GM12878 (cell line): ENCODE data around the gene GLA. TPM values are rescaled to one million over a fixed set of nuclear protein-coding genes. Genes with fewer than 3 reads are reported as not detected.

ENCODE experiments used
- ATAC-seq: fragments of 200-7000 bp; cut with Tn5 transposase; 3 replicates; pipeline ENCODE4 v1.9.1; 2020; ENCODE audit warnings: mild to moderate bottlenecking, moderate library complexity
- BruUV-seq: library from RNA; stranded (reverse); fragments of 400-500 nt; replicated peaks from 2 replicates; lab custom pipeline; 2021; lab: Mats Ljungman, UMichigan
- CTCF ChIA-PET: fragments of 300-600 bp; sonication (Branson Sonifier 250); formaldehyde crosslinking; extraction: SDS; loops from one replicate; lab custom pipeline; 2021; ENCODE audit warnings: inconsistent platforms; lab: Yijun Ruan, JAX
- POLR2A ChIA-PET: fragments of 350-600 bp; formaldehyde crosslinking; extraction: SDS; loops from one replicate; lab custom pipeline; 2021; ENCODE audit warnings: inconsistent platforms; lab: Charles Lee
- RAD21 ChIA-PET: fragments of 300-600 bp; sonication (Branson Sonifier 250); formaldehyde crosslinking; loops from one replicate; lab custom pipeline; 2023; ENCODE audit warnings: antibody characterized with exemption; ENCODE audit not compliant: unreplicated experiment; lab: Charles Lee
- SMC1A ChIA-PET: fragments of 300-600 bp; sonication (Branson Sonifier 250); formaldehyde crosslinking; loops from one replicate; lab custom pipeline; 2023; ENCODE audit not compliant: unreplicated experiment, uncharacterized antibody; lab: Charles Lee
- DNase-seq: peaks from one replicate; pipeline ENCODE4 v3.0.0-alpha.2; 2011; ENCODE audit warnings: low read depth, low spot score
- FAIRE-seq: peaks from 3 replicates; lab custom pipeline; 2011; peaks lifted over from hg19 to GRCh38; lab: Jason Lieb, UNC
- H2AFZ ChIP-seq: 2 replicates; pipeline ENCODE4 v1.6.0; 2011; ENCODE audit warnings: low read depth, low read length, control low read depth; ENCODE audit not compliant: control insufficient read depth
- H3K27ac ChIP-seq: 2 replicates; pipeline ENCODE4 v1.5.1; 2011; ENCODE audit warnings: control low read depth; ENCODE audit not compliant: control insufficient read depth, insufficient read depth
- H3K27me3 ChIP-seq, 2 experiments: replicated peaks in 1 of 2; 2 replicates each; pipeline versions ENCODE4 v1.6.0 to v1.6.1; 2011; ENCODE audit warnings: low read length in 1 of 2; ENCODE audit not compliant: control insufficient read depth in 2 of 2, insufficient read depth in 2 of 2
- H3K36me3 ChIP-seq, 2 experiments: 2 replicates each; pipeline ENCODE4 v1.5.1; 2011; ENCODE audit warnings: low read length in 1 of 2; ENCODE audit not compliant: control insufficient read depth in 2 of 2, insufficient read depth in 2 of 2
- H3K4me1 ChIP-seq: 2 replicates; pipeline ENCODE4 v1.6.1; 2011; ENCODE audit warnings: mild to moderate bottlenecking, low read length, moderate library complexity, mixed read lengths; ENCODE audit not compliant: control insufficient read depth, insufficient read depth
- H3K4me2 ChIP-seq: 2 replicates; pipeline ENCODE4 v1.6.0; 2011; ENCODE audit warnings: control low read depth; ENCODE audit not compliant: control insufficient read depth, insufficient read depth
- H3K4me3 ChIP-seq: fragments of 200-600 bp; sonication (generic); 2 replicates; pipeline ENCODE4 v1.5.1; 2016
- H3K79me2 ChIP-seq: 2 replicates; pipeline ENCODE4 v1.6.0; 2011; ENCODE audit warnings: low read length; ENCODE audit not compliant: control insufficient read depth, insufficient read depth
- H3K9ac ChIP-seq: 2 replicates; pipeline ENCODE4 v1.8.0; 2011; ENCODE audit warnings: low read length, control low read depth, mixed read lengths; ENCODE audit not compliant: control insufficient read depth, insufficient read depth
- H3K9me3 ChIP-seq: replicated peaks from 3 replicates; pipeline ENCODE4 v1.5.1; 2011; ENCODE audit warnings: mild to moderate bottlenecking, low read length; ENCODE audit not compliant: control insufficient read depth, insufficient read depth
- H4K20me1 ChIP-seq: 2 replicates; pipeline ENCODE4 v1.6.0; 2011; ENCODE audit not compliant: control insufficient read depth, insufficient read depth
- BMI1 ChIP-seq: fragments of 450-650 bp; IDR thresholded peaks from 2 replicates; pipeline ENCODE4 v1.6.1; 2016; ENCODE audit warnings: mild to moderate bottlenecking, moderate library complexity, borderline replicate concordance
- CEBPB ChIP-seq, 2 experiments: fragments of 150-350 bp in 1 of 2; IDR thresholded peaks; 2 replicates each; pipeline ENCODE4 v1.6.1; 2012 to 2014; ENCODE audit warnings: low read depth in 2 of 2, low read length in 2 of 2, borderline replicate concordance in 1 of 2, inconsistent platforms in 1 of 2
- CHD4 ChIP-seq: fragments of 200-600 bp; sonication (generic); IDR thresholded peaks from 2 replicates; pipeline ENCODE4 v1.6.1; 2016; ENCODE audit warnings: mild to moderate bottlenecking
- CREB1 ChIP-seq: IDR thresholded peaks from 2 replicates; pipeline ENCODE4 v1.6.1; 2012; ENCODE audit warnings: low read depth, mild to moderate bottlenecking, inconsistent platforms
- CREM ChIP-seq: IDR thresholded peaks from 2 replicates; pipeline ENCODE4 v1.6.1; 2014; ENCODE audit warnings: antibody characterized with exemption, low read depth
- ESRRA ChIP-seq: IDR thresholded peaks from 2 replicates; pipeline ENCODE4 v1.6.1; 2012; ENCODE audit warnings: mild to moderate bottlenecking, low read length, improper control_type of control experiment
- IKZF2 ChIP-seq, 2 experiments: fragments of 450-650 bp; IDR thresholded peaks; 2 replicates each; pipeline ENCODE4 v1.6.1; 2017; ENCODE audit warnings: mild to moderate bottlenecking in 2 of 2, moderate library complexity in 2 of 2
- KLF5 ChIP-seq: fragments of 450-650 bp; IDR thresholded peaks from 2 replicates; pipeline ENCODE4 v1.6.1; 2014; ENCODE audit warnings: mild to moderate bottlenecking; ENCODE audit not compliant: partially characterized antibody
- SIN3A ChIP-seq: IDR thresholded peaks from 2 replicates; pipeline ENCODE4 v1.6.1; 2012; ENCODE audit warnings: low read depth, low read length, improper control_type of control experiment
- SMAD5 ChIP-seq: IDR thresholded peaks from 2 replicates; pipeline ENCODE4 v1.6.1; 2016; ENCODE audit warnings: antibody characterized with exemption, low read depth
- SPI1 ChIP-seq: IDR thresholded peaks from 2 replicates; pipeline ENCODE4 v1.6.1; 2011; ENCODE audit warnings: low read depth, mild to moderate bottlenecking, low read length, moderate library complexity, borderline replicate concordance; ENCODE audit not compliant: insufficient read depth
- ZZZ3 ChIP-seq: IDR thresholded peaks from 2 replicates; pipeline ENCODE4 v1.6.1; 2011; ENCODE audit warnings: low read depth; ENCODE audit not compliant: control insufficient read depth, insufficient read length
- WGBS: methylation state at CpG from one replicate; pipeline ENCODE4 v1.1.6; 2016; ENCODE audit warnings: low lambda C conversion rate; ENCODE audit not compliant: insufficient replicate concordance, insufficient coverage; ENCODE audit errors: missing lambda C conversion rate; 5-methylcytosine and 5-hydroxymethylcytosine counted together
- in situ Hi-C: fragments of 300-500 bp; cut with MboI; formaldehyde crosslinking; loops from 9 replicates; pipeline ENCODE4 v1.14.3; 2018; ENCODE audit warnings: mixed read lengths
- intact Hi-C: fragments of 100-400 bp; cut with micrococcal nuclease; formaldehyde crosslinking; loops from one replicate; pipeline ENCODE4 v1.14.2; 2022; ENCODE audit not compliant: unreplicated experiment
- polyA plus RNA-seq, 11 experiments: library from polyadenylated mRNA; depleted of rRNA in 4 of 11; unstranded in 6 of 11; stranded (reverse) in 5 of 11; fragments of >200 nt; fragmentation: Nextera tagmentation in 4 of 11; fragmentation: Illumina TruSeq in 1 of 11; extraction: Ambion mirVana in 4 of 11; extraction: Trizol in 1 of 11; gene quantifications; 1 replicate in 1 of 11; 2 replicates in 10 of 11; pipeline versions ENCODE4 v1.2.1 to v1.2.3, GENCODE V29; 2011 to 2016; ENCODE audit warnings: inconsistent platforms in 2 of 11, missing spikeins in 2 of 11, low read depth in 1 of 11
- total RNA-seq, 4 experiments: library from RNA; depleted of rRNA in 3 of 4; stranded (reverse); fragments of >200 nt in 3 of 4; fragmentation: Illumina TruSeq in 1 of 4; extraction: Trizol in 1 of 4; gene quantifications; 2 replicates each; pipeline versions ENCODE4 v1.2.1 to v1.2.3, GENCODE V29; 2013 to 2021
- TF ChIP-seq, protein P1 (sequence below): fragments of 450-650 bp; IDR thresholded peaks from 2 replicates; pipeline ENCODE4 v1.6.1; 2017; ENCODE audit warnings: mild to moderate bottlenecking, moderate library complexity
- TF ChIP-seq, protein P2 (sequence below): fragments of 150-350 bp; IDR thresholded peaks from 2 replicates; pipeline ENCODE4 v1.6.1; 2016; ENCODE audit warnings: low read depth, low read length
- TF ChIP-seq, protein P3 (sequence below): fragments of 450-650 bp; IDR thresholded peaks from 2 replicates; pipeline ENCODE4 v1.6.1; 2017; ENCODE audit warnings: mild to moderate bottlenecking

The GLA gene
- total and polyA plus RNA-seq, 10 of the 15 experiments (the other 5 are each of a cell fraction or from before 2014, with no cell fraction given): 23.8 to 66.4 (median 29.1) TPM

DNA sequence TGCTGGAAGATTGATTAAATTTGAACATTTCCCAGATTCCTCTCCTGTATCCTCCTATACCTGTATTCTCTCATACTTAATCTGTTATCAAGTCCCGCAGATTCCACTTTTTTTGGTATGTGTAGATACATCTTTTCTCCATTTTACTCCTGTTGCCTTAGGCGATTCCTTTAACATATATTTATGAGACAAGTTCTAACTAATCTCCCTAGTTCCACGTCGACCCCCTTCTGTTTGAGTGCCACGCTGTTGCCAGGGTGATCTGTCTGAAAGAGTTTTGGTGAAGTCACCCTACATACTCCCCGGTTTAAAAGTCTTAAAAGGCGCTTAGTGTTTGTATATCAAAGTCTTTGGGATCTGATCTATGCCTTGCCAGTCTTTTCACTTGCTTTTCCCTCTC lies 2.7 kb upstream of the GLA start:
- BruUV-seq: no TSS peak
- in situ Hi-C loops (no loop called here), intact Hi-C loops (no loop called here)
- DNase-seq (no peak), FAIRE-seq (no peak), ATAC-seq (no peak)
- 4% methylated on average over 7 of the region's 7 CpGs for WGBS
- TF ChIP-seq CHD4 (no peak), ZZZ3 (no peak), CREM (no peak), BMI1 (no peak), ESRRA (no peak), SMAD5 (no peak), SIN3A (no peak), KLF5 (no peak), CEBPB (IDR thresholded peaks at IDR 0.05; ENCODE audit: borderline replicate concordance in 1 of 2, low read depth in 2 of 2, low read length in 2 of 2) (no peak), CREB1 (no peak), IKZF2 (IDR thresholded peaks at IDR 0.05) (no peak), SPI1 (no peak)
- TF ChIP-seq, protein P1, sequence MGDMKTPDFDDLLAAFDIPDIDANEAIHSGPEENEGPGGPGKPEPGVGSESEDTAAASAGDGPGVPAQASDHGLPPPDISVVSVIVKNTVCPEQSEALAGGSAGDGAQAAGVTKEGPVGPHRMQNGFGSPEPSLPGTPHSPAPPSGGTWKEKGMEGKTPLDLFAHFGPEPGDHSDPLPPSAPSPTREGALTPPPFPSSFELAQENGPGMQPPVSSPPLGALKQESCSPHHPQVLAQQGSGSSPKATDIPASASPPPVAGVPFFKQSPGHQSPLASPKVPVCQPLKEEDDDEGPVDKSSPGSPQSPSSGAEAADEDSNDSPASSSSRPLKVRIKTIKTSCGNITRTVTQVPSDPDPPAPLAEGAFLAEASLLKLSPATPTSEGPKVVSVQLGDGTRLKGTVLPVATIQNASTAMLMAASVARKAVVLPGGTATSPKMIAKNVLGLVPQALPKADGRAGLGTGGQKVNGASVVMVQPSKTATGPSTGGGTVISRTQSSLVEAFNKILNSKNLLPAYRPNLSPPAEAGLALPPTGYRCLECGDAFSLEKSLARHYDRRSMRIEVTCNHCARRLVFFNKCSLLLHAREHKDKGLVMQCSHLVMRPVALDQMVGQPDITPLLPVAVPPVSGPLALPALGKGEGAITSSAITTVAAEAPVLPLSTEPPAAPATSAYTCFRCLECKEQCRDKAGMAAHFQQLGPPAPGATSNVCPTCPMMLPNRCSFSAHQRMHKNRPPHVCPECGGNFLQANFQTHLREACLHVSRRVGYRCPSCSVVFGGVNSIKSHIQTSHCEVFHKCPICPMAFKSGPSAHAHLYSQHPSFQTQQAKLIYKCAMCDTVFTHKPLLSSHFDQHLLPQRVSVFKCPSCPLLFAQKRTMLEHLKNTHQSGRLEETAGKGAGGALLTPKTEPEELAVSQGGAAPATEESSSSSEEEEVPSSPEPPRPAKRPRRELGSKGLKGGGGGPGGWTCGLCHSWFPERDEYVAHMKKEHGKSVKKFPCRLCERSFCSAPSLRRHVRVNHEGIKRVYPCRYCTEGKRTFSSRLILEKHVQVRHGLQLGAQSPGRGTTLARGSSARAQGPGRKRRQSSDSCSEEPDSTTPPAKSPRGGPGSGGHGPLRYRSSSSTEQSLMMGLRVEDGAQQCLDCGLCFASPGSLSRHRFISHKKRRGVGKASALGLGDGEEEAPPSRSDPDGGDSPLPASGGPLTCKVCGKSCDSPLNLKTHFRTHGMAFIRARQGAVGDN: no peak
- TF ChIP-seq, protein P2, sequence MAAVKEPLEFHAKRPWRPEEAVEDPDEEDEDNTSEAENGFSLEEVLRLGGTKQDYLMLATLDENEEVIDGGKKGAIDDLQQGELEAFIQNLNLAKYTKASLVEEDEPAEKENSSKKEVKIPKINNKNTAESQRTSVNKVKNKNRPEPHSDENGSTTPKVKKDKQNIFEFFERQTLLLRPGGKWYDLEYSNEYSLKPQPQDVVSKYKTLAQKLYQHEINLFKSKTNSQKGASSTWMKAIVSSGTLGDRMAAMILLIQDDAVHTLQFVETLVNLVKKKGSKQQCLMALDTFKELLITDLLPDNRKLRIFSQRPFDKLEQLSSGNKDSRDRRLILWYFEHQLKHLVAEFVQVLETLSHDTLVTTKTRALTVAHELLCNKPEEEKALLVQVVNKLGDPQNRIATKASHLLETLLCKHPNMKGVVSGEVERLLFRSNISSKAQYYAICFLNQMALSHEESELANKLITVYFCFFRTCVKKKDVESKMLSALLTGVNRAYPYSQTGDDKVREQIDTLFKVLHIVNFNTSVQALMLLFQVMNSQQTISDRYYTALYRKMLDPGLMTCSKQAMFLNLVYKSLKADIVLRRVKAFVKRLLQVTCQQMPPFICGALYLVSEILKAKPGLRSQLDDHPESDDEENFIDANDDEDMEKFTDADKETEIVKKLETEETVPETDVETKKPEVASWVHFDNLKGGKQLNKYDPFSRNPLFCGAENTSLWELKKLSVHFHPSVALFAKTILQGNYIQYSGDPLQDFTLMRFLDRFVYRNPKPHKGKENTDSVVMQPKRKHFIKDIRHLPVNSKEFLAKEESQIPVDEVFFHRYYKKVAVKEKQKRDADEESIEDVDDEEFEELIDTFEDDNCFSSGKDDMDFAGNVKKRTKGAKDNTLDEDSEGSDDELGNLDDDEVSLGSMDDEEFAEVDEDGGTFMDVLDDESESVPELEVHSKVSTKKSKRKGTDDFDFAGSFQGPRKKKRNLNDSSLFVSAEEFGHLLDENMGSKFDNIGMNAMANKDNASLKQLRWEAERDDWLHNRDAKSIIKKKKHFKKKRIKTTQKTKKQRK: no peak
- TF ChIP-seq, protein P3, sequence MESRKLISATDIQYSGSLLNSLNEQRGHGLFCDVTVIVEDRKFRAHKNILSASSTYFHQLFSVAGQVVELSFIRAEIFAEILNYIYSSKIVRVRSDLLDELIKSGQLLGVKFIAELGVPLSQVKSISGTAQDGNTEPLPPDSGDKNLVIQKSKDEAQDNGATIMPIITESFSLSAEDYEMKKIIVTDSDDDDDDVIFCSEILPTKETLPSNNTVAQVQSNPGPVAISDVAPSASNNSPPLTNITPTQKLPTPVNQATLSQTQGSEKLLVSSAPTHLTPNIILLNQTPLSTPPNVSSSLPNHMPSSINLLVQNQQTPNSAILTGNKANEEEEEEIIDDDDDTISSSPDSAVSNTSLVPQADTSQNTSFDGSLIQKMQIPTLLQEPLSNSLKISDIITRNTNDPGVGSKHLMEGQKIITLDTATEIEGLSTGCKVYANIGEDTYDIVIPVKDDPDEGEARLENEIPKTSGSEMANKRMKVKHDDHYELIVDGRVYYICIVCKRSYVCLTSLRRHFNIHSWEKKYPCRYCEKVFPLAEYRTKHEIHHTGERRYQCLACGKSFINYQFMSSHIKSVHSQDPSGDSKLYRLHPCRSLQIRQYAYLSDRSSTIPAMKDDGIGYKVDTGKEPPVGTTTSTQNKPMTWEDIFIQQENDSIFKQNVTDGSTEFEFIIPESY: no peak
- CTCF ChIA-PET: no interaction called here
- H3K9ac ChIP-seq: no peak overlapping the region
- peaks cover 0 to 4% of the 10 kb centered on the region in 2 experiments; a peak in 1 of 4 replicates for H3K36me3 ChIP-seq
- H4K20me1 ChIP-seq: no peaks in the 10 kb centered on the region
- H2AFZ ChIP-seq: no peak overlapping the region
- H3K9me3 ChIP-seq: no peaks in the 10 kb centered on the region; the same call in 2 of the 3 replicates
- peaks cover 19% of the 10 kb centered on the region for H3K4me1 ChIP-seq
- RAD21 ChIA-PET: no interaction called here
- peak overlapping the region; percentile 18; the same call in 1 of the 2 replicates for H3K27ac ChIP-seq
- peaks cover 57% of the 10 kb centered on the region for H3K79me2 ChIP-seq
- 0 out of 2 replicates have a peak overlapping the region, but pooled peaks have one; percentile 25 for H3K4me3 ChIP-seq
- SMC1A ChIA-PET: no interaction called here
- H3K27me3 ChIP-seq: no peaks in the 10 kb centered on the region
- POLR2A ChIA-PET: no interaction called here
- H3K4me2 ChIP-seq: peak overlapping the region; percentile 64
